HG03139 (cell line): ENCODE results near the gene ANXA1.
"Not testable (repeated sequence)": the region's sequence is repeated elsewhere in the genome, so short reads cannot be mapped to it uniquely, and the experiment has no call there.

Experiments used
- ATAC-seq: cut with Tn5 transposase; IDR thresholded peaks from one replicate; pipeline ENCODE4 v1.9.1; 2021; ENCODE audit not compliant: unreplicated experiment

The ANXA1 gene

DNA sequence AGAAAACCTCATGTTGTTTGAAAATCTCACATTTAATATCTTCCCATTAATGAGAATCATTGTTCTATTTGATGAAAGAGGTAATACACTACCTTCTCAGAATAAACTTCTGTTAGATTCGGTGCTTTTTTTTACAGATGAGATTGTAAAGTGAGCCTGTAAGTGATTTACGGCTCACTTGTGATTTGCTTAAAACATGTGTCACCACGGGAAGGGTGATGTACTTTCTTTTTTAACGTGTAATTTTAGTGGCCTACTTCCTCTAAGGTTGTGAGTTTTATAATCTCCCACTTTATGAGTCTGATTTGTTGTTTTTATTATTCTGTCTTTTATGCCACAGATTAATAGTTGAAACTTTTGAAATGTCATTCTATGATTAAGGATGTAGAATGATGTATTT lies 15.9 kb downstream of the ANXA1 start:
- no peak for ATAC-seq

- ATAC-seq: no peak
Observed at GRCh38 chr9:73168298-73168934, 16.8 kb downstream of the ANXA1 start.

GRCh38 chr9:73170185-73170957 lies 18.7 kb downstream of the ANXA1 start:
- ATAC-seq: no peak

DNA sequence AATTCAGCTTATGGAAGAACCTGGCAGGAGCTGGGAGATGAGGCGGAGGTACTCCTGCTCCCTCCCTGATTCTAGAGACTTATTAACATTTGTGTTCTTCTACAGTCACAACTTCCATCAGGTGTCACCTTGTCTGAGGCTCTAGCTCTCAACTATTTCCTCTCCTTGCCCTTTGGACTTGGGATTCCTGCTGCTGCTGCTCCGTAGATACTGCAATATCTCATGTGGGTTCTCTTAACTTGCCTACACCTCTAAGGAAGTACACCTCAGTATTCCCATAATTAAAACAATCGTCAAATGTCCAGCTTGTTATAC lies 21.2 kb downstream of the ANXA1 start:
- no peak for ATAC-seq

GRCh38 chr9:73173557-73174329 lies 22.1 kb downstream of the ANXA1 start:
- no peak for ATAC-seq

GRCh38 chr9:73174330-73174980 lies 22.8 kb downstream of the ANXA1 start:
- ATAC-seq: no peak

DNA sequence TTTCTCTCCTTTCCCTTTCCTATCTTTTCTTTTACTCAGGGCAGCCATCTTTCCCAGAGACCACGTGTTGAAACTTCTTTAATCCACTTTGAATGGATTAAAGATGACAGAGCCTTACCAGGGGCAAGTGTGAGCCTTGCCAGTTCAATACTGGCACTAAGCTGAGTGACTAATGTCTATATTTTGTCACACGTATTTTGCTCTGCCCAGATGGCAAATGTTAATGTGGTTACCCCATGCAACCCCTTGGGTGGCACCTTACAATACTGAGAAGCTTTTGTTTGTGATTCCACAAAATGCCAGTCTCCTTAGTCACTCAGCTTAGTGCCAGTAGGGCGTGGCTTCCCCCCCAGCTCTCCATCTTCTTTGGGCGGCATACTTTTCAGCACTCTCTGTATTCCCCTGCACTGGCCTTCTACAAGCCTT lies 24.8 kb downstream of the ANXA1 start:
- no peak for ATAC-seq

DNA sequence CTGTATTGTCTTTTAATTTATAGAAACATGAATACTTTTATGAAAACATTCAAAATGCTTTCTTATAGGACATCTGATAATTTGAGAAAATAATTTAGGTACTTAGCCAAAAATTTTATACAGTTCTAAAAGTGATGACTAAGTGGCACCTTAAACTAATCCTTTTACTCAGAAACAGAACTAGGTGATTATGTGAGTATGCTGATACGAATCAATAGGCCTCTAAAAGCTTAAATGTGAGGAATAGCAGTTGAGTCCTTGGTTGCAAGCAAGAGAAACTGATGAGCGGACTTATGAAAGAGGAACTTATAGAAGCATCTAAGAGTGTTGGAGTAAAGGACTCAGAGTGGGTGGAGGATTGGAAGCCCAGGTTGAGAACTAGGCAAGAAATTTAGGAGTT lies 26.4 kb downstream of the ANXA1 start:
- no peak for ATAC-seq

DNA sequence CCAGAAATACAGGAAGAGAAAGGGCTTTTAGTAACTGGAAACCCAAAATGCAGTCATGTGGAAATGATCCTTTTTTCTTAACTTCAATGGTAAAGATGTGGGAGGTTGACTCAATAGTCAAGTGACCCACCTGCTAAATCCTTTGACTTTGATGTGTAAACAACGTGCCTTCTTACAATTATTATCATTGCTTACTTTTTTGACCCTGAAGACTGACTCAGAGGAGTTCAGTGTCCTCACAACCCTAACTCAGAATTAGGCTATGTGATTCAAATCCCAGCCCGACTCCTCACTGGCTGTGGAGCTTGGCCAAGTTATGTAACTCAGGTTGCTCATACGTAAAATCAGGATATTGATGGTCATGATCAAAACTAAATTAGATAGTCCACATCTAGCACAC lies 27.9 kb downstream of the ANXA1 start:
- peak; percentile 54 for ATAC-seq

DNA sequence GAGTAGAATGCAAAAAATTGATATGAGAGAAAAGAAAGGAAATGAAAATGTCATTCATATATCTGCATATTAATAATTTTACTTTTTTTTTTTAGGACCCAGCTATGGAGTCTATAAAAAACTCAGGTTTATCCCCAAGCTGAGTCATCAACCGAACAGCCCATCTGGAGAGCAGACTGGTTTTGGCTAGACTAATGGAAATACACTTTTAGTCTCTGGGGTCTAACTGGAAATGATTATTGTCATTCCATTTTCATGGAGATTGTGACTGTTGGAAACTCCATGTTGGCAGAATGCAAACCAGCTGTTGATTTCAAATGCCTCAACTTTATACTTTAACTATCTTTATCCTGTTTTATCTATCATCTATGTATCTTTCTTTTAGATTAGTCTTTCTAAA lies 28.7 kb downstream of the ANXA1 start:
- no peak for ATAC-seq

DNA sequence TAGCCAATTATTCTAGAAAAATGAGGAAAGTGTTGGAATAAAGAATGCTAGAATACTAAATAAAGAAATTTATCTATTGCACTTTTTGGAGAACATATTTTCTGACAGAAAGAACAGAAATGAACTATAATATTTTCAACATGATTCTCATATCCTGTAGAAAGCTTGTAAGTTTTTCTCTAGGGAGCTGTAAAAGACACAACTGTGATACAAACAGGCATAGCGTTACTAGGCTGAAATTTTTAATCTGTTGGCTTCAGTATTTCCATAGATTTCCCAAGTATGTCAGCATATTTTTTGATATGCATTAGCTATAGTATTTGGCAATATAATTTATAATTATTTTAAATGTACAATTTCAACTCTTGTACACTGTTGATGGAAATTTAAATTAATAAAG lies 31.3 kb downstream of the ANXA1 start:
- no peak for ATAC-seq

GRCh38 chr9:73183428-73183827 lies 31.8 kb downstream of the ANXA1 start:
- no peak for ATAC-seq

DNA sequence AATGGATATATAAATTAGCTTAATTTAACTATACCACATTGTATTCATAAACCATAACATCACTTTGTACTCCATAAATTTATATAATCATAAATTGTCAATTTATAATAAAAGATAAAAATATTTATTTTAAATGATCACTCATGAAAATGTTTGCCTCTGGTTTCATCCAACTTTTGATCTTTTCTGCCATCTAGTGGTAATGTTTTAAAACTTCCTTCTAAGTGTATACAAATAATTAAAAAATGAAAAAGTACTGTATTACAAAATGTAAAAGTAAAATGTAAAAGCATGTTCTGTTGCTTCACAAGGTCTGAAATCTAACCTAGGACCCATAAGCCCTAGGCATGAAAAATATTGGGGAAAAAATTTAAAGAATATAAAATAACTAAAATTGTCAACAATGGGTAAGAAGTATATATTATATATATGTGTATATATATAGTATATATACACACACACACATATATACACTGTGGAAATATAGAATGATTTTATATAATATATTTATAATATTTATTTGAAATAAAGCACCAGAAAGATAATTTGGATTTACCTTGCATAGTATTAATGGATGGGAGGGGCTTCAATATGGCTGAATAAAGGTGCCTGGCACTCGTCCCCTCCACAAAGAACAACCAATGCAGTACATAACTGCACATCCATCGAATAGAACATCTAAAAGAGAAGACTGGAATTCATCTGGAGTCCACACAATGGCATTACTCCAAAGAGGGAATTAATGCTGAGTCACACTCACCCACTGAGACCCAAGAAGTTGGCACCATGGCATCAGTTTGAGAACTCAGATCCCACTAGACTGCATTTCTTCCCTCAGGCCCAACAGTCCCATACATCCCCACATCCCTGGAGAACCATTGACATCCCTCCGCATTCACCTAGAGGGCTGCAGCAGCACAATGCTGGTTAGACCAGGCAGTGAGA lies 32.5 kb downstream of the ANXA1 start:
- ATAC-seq: no peak

- not testable (repeated sequence) for ATAC-seq
Observed at GRCh38 chr9:73191109-73191508, 39.4 kb downstream of the ANXA1 start.

GRCh38 chr9:73194284-73194683 lies 42.6 kb downstream of the ANXA1 start:
- no peak for ATAC-seq

GRCh38 chr9:73199448-73199847 lies 47.8 kb downstream of the ANXA1 start:
- no peak for ATAC-seq

DNA sequence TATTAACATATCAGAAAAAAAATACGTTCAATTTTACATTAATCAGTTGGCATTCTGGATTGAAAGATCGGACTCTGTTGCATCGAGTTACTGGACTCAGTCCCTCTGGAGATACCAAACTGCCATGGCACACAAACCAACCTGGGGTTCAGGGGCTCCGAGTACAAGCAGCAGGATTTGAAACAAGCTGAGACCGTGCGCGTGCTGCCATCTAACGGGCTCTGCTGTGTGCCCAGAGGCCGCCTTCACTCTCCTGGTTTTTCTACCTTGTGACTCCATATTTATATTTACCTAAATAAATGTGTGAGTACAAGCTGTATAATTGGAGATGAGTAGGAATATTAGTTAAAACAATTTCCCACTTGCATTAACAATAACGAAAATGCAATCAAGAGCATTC lies 48.2 kb downstream of the ANXA1 start:
- ATAC-seq: no peak

- ATAC-seq: no peak
Observed at GRCh38 chr9:73200694-73201452, 49.2 kb downstream of the ANXA1 start.

GRCh38 chr9:73202980-73203379 lies 51.3 kb downstream of the ANXA1 start:
- no peak for ATAC-seq

GRCh38 chr9:73204936-73205335 lies 53.3 kb downstream of the ANXA1 start:
- ATAC-seq: no peak
